Right lobe of liver (tissue), 6 donors: ENCODE data around the gene TEX11. TPM values are rescaled to one million over a fixed set of nuclear protein-coding genes. Genes with fewer than 3 reads are reported as not detected.
A peak's percentile ranks its signal among the peaks of the same experiment; 100 is the strongest.

Source experiments
- ATAC-seq, 4 donors: fragments of 200-7000 bp; cut with Tn5 transposase; one replicate each; pipeline ENCODE4 v1.9.1; 2020; ENCODE audit warnings: mild to moderate bottlenecking in 4 of 4, moderate library complexity in 4 of 4
- DNase-seq, 3 donors: peaks; one replicate each; pipeline ENCODE4 v3.0.0-alpha.2; 2020
- H3K27ac ChIP-seq, 3 donors: fragments of 200-600 bp; one replicate each; pipeline ENCODE4 v1.8.0; 2022
- H3K27me3 ChIP-seq, 2 donors: fragments of 200-600 bp; one replicate each; pipeline ENCODE4 v1.8.0; 2022
- H3K36me3 ChIP-seq, 4 donors: fragments of 200-600 bp; sonication (generic) in 1 of 4; one replicate each; pipeline versions ENCODE4 v1.5.1 to v1.8.0; 2017 to 2022; ENCODE audit warnings: control low read depth in 1 of 4
- H3K4me1 ChIP-seq, 4 donors: fragments of 200-600 bp; sonication (generic) in 1 of 4; one replicate each; pipeline versions ENCODE4 v1.5.1 to v1.8.0; 2017 to 2022; ENCODE audit warnings: control low read depth in 1 of 4
- H3K4me3 ChIP-seq, 3 donors: fragments of 200-600 bp; one replicate each; pipeline ENCODE4 v1.8.0; 2022
- H3K9me3 ChIP-seq, 4 donors: fragments of 200-600 bp; sonication (generic) in 1 of 4; one replicate each; pipeline versions ENCODE4 v1.5.1 to v1.8.0; 2017 to 2022; ENCODE audit warnings: control low read depth in 1 of 4
- CTCF ChIP-seq, 4 donors: fragments of 200-600 bp in 3 of 4; fragments of 450-650 bp in 1 of 4; IDR thresholded peaks; one replicate each; pipeline versions ENCODE4 v1.5.1 to v1.8.0; 2016 to 2022; ENCODE audit warnings: antibody characterized with exemption in 4 of 4, mild to moderate bottlenecking in 2 of 4
- POLR2A ChIP-seq: fragments of 450-650 bp; IDR thresholded peaks from one replicate; pipeline ENCODE4 v1.6.1; 2017; ENCODE audit warnings: antibody characterized with exemption, mild to moderate bottlenecking
- WGBS: methylation state at CpG from one replicate; pipeline ENCODE4 v1.1.6; 2018; ENCODE audit warnings: low coverage, low lambda C conversion rate; ENCODE audit not compliant: insufficient coverage; ENCODE audit errors: missing lambda C conversion rate; 5-methylcytosine and 5-hydroxymethylcytosine counted together
- intact Hi-C, 2 donors: fragments of 100-400 bp; cut with DNase I; formaldehyde crosslinking; loops; one replicate each; pipeline versions ENCODE4 v1.11.2 to v1.14.1; 2022
- total RNA-seq, 6 experiments: library from RNA; depleted of rRNA in 2 of 6; stranded (reverse); fragments of >200 nt in 2 of 6; fragmentation: NEBNext Ultra II Directional in 3 of 6; extraction: Animal tissue kit (Norgen Biotek cat#: 25700) in 3 of 6; gene quantifications; one replicate each; pipeline versions ENCODE4 v1.1.0 to v1.2.4, GENCODE V29; 2016 to 2023
- donor health status: DM: no; HTN: yes; CAD: no.
- donor health status: DM: no; HTN: no; CAD: no.
- donor health status: DM: no; HTN: no; CAD: no.
- donor health status: DM: no; HTN: yes; CAD: no.
- donor health status: DM: no; HTN: yes; CAD: no.

The TEX11 gene
- total RNA-seq, 6 experiments from 2014 or later: 0.09 TPM; not detected in 5

- no peak overlapping the region for H3K27ac ChIP-seq
- H3K4me3 ChIP-seq: no peak overlapping the region
- H3K36me3 ChIP-seq: no peaks in the 10 kb centered on the region
- H3K9me3 ChIP-seq: no peaks in the 10 kb centered on the region
- 69% methylated on average over 2 of the region's 3 CpGs for WGBS
- H3K4me1 ChIP-seq: no peaks in the 10 kb centered on the region
- ATAC-seq: no peak
- TF ChIP-seq POLR2A: no peak
- TF ChIP-seq CTCF (IDR thresholded peaks at IDR 0.05): no peak
- no peak for DNase-seq
- no peaks in the 10 kb centered on the region for H3K27me3 ChIP-seq
- intact Hi-C loops: no loop called here
These were observed 411.5 kb downstream of the TEX11 start for GRCh38 chrX:70497026-70497425.

- intact Hi-C loops: no loop called here
- DNase-seq (no peak), ATAC-seq (no peak)
- Histone ChIP-seq H3K27ac (no peak overlapping the region), H3K4me3 (no peak overlapping the region), H3K36me3 (no peaks in the 10 kb centered on the region), H3K9me3 (no peaks in the 10 kb centered on the region), H3K27me3 (no peaks in the 10 kb centered on the region), H3K4me1 (no peaks in the 10 kb centered on the region)
- 46% methylated on average over 3 of the region's 5 CpGs for WGBS
- TF ChIP-seq POLR2A (no peak), CTCF (IDR thresholded peaks at IDR 0.05) (no peak)
These were observed 412.0 kb downstream of the TEX11 start for GRCh38 chrX:70496491-70496890.

- WGBS: no CpG with 5 or more reads among the region's 4 CpGs
- DNase-seq: no peak
- no peaks in the 10 kb centered on the region for H3K27me3 ChIP-seq
- no peaks in the 10 kb centered on the region for H3K9me3 ChIP-seq
- no peaks in the 10 kb centered on the region for H3K4me1 ChIP-seq
- H3K27ac ChIP-seq: no peak overlapping the region
- ATAC-seq: peak in 2 of 4 donors; percentile 18 to 39
- H3K36me3 ChIP-seq: no peaks in the 10 kb centered on the region
- TF ChIP-seq POLR2A (no peak), CTCF (IDR thresholded peaks at IDR 0.05) (no peak)
- no peak overlapping the region for H3K4me3 ChIP-seq
- intact Hi-C loops: no loop called here
These were observed 414.1 kb downstream of the TEX11 start for GRCh38 chrX:70494441-70494840.

- 42% methylated on average over 2 of the region's 2 CpGs for WGBS
- intact Hi-C loops: no loop called here
- Histone ChIP-seq H3K36me3 (no peaks in the 10 kb centered on the region), H3K27ac (no peak overlapping the region), H3K4me3 (no peak overlapping the region), H3K4me1 (no peaks in the 10 kb centered on the region), H3K27me3 (no peaks in the 10 kb centered on the region), H3K9me3 (no peaks in the 10 kb centered on the region)
- DNase-seq (no peak), ATAC-seq (no peak)
- TF ChIP-seq CTCF (IDR thresholded peaks at IDR 0.05): no peak
- no peak for TF ChIP-seq POLR2A
These were observed 419.7 kb downstream of the TEX11 start for GRCh38 chrX:70488856-70489255.

- no peaks in the 10 kb centered on the region for H3K9me3 ChIP-seq
- 77% methylated on average over 6 of the region's 7 CpGs for WGBS
These were observed 423.0 kb downstream of the TEX11 start for GRCh38 chrX:70485466-70485865.

More at GRCh38 chrX:70485466-70485865, 423.0 kb downstream of the TEX11 start:
- TF ChIP-seq POLR2A (no peak), CTCF (IDR thresholded peaks at IDR 0.05) (no peak)
- H3K27me3 ChIP-seq: no peaks in the 10 kb centered on the region
- DNase-seq: no peak
- H3K36me3 ChIP-seq: no peaks in the 10 kb centered on the region
- H3K27ac ChIP-seq: no peak overlapping the region
- H3K4me3 ChIP-seq: no peak overlapping the region
- no peaks in the 10 kb centered on the region for H3K4me1 ChIP-seq
- intact Hi-C loops: no loop called here
- ATAC-seq: no peak
